ENCODE results near the gene ATAD2B.

Gene ATAD2B

GRCh38 chr2:23706613-23707078 lies 220.3 kb downstream of the ATAD2B start:
- TF ChIP-seq JUND (IDR thresholded peaks at IDR 0.05; ENCODE audit: low read depth) = no peak
- in situ Hi-C loops (cut with HindIII; ENCODE audit: low pct_unique_long_range_greater_than_20kb, low sequenced_read_pairs) = no loop called here
- no peak for DNase-seq (ENCODE audit: low read depth in 1 of 2, low spot score in 1 of 2)

- no peak for DNase-seq (ENCODE audit: low read depth in 1 of 2, low spot score in 1 of 2)
- no peak for TF ChIP-seq JUND (IDR thresholded peaks at IDR 0.05; ENCODE audit: low read depth)
- in situ Hi-C loops (cut with HindIII; ENCODE audit: low pct_unique_long_range_greater_than_20kb, low sequenced_read_pairs) = no loop called here
These were observed 220.9 kb downstream of the ATAD2B start for GRCh38 chr2:23705771-23706612.

DNA sequence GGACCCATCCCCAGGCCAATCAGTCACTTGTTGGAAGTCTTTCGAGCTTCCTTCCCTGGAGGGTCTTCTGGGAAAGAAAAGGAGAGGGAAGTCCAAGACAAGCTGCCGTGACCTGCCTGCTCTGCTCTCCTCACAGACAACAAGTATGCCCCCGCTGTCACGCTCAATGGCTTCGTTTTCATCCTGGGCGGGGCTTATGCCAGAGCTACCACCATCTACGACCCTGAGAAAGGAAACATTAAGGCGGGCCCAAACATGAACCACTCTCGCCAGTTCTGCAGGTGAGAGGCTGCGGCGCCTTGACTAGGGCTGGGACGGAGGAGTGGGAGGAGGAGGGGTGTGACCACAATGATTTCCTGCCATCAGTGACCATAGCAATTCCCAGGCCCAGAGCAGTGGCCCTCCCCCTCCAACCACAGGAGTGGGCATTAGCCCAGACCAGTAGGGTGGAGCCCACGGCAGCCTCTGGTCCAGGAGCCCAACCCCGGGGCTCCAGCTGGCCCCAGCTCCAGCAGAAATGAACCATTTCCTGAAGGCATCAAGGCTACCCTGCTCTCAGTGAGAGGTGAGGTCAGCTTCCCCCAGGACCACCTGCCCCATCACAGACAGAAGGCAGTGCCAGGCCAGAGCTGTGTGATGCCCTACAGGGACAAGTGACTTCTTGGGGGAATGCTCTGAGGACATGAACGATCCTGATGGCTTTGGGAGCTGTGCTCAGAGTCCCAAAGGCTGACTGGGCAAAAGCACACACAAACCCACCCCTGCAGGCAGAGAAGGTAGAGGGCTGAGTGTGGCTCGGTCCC lies 223.1 kb downstream of the ATAD2B start:
- in situ Hi-C loops (cut with HindIII; ENCODE audit: low pct_unique_long_range_greater_than_20kb, low sequenced_read_pairs) = no loop called here
- DNase-seq (ENCODE audit: low read depth in 1 of 2, low spot score in 1 of 2) = no peak
- TF ChIP-seq JUND (IDR thresholded peaks at IDR 0.05; ENCODE audit: low read depth) = no peak

GRCh38 chr2:23703037-23703582 lies 223.8 kb downstream of the ATAD2B start:
- TF ChIP-seq JUND (IDR thresholded peaks at IDR 0.05; ENCODE audit: low read depth) = no peak
- DNase-seq (ENCODE audit: low read depth in 1 of 2, low spot score in 1 of 2) = no peak
- in situ Hi-C loops (cut with HindIII; ENCODE audit: low pct_unique_long_range_greater_than_20kb, low sequenced_read_pairs) = no loop called here

- in situ Hi-C loops (cut with HindIII; ENCODE audit: low pct_unique_long_range_greater_than_20kb, low sequenced_read_pairs) = no loop called here
These were observed 226.3 kb downstream of the ATAD2B start for GRCh38 chr2:23700627-23701026.

GRCh38 chr2:23699580-23699925 lies 227.4 kb downstream of the ATAD2B start:
- TF ChIP-seq JUND (IDR thresholded peaks at IDR 0.05; ENCODE audit: low read depth) = no peak
- DNase-seq (ENCODE audit: low read depth in 1 of 2, low spot score in 1 of 2) = no peak
- in situ Hi-C loops (cut with HindIII; ENCODE audit: low pct_unique_long_range_greater_than_20kb, low sequenced_read_pairs) = no loop called here

More at GRCh38 chr2:23700627-23701026, 226.3 kb downstream of the ATAD2B start:
- no peak for DNase-seq (ENCODE audit: low read depth in 1 of 2, low spot score in 1 of 2)
- no peak for TF ChIP-seq JUND (IDR thresholded peaks at IDR 0.05; ENCODE audit: low read depth)

GRCh38 chr2:23698721-23699579 lies 228.0 kb downstream of the ATAD2B start:
- no peak for TF ChIP-seq JUND (IDR thresholded peaks at IDR 0.05; ENCODE audit: low read depth)
- no peak for DNase-seq (ENCODE audit: low read depth in 1 of 2, low spot score in 1 of 2)
- in situ Hi-C loops (cut with HindIII; ENCODE audit: low pct_unique_long_range_greater_than_20kb, low sequenced_read_pairs) = no loop called here

Measured in T47D (cell line).